ENCODE results near the gene GMPPA. TPM values are rescaled to one million over a fixed set of nuclear protein-coding genes. Genes with fewer than 3 reads are reported as not detected.

The GMPPA gene
- total RNA-seq, 1 experiment from 2014 or later = 78.1 TPM

DNA sequence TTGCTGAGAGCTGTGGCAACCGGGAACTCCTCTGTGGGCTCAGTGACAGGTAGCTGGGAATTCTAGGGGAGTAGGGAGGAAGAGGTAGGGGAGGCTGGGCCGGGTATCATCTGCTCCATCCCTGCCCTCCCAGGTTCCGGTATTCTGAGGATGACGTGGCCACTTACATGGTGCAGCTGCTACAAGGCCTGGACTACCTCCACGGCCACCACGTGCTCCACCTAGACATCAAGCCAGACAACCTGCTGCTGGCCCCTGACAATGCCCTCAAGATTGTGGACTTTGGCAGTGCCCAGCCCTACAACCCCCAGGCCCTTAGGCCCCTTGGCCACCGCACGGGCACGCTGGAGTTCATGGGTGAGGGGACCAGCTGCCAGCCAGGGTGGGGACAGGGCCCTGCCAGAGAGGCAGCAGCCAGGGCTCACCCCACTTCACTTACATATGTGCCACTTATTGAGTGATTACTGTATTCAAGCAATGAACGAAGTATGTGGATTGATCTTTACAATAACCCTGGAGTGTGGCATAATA is 8.0 kb upstream of the GMPPA start:
- CTCF ChIA-PET = interaction anchor here (0.6 kb wide), 1 partner anchor 19 kb away, joined by 3 read pairs; no protein-coding TSS in a partner anchor
- H3K9me3 ChIP-seq (ENCODE audit: low read length) = no peaks in the 10 kb centered on the region
- no peaks in the 10 kb centered on the region for H3F3A ChIP-seq (ENCODE audit: low read length, unreplicated experiment)
- ATAC-seq (no peak), DNase-seq (no peak)
- intact Hi-C loops (cut with micrococcal nuclease) = no loop called here
- POLR2A ChIA-PET (ENCODE audit: unreplicated experiment) = no interaction called here
- H3K4me1 ChIP-seq (ENCODE audit: insufficient read depth, low read length) = no peaks in the 10 kb centered on the region
- TF ChIP-seq EZH2 (IDR thresholded peaks at IDR 0.05; ENCODE audit: low read length, unreplicated experiment) (no peak), EZH2phosphoT487 (IDR thresholded peaks at IDR 0.05; ENCODE audit: borderline replicate concordance, low read length) (no peak)
- TF ChIP-seq, protein P1, sequence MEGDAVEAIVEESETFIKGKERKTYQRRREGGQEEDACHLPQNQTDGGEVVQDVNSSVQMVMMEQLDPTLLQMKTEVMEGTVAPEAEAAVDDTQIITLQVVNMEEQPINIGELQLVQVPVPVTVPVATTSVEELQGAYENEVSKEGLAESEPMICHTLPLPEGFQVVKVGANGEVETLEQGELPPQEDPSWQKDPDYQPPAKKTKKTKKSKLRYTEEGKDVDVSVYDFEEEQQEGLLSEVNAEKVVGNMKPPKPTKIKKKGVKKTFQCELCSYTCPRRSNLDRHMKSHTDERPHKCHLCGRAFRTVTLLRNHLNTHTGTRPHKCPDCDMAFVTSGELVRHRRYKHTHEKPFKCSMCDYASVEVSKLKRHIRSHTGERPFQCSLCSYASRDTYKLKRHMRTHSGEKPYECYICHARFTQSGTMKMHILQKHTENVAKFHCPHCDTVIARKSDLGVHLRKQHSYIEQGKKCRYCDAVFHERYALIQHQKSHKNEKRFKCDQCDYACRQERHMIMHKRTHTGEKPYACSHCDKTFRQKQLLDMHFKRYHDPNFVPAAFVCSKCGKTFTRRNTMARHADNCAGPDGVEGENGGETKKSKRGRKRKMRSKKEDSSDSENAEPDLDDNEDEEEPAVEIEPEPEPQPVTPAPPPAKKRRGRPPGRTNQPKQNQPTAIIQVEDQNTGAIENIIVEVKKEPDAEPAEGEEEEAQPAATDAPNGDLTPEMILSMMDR (conservative IDR thresholded peaks at IDR 0.05; ENCODE audit: low read depth, low read length) = no peak
- H3K27ac ChIP-seq (ENCODE audit: low read length) = no peak overlapping the region
- H3K27me3 ChIP-seq (ENCODE audit: low read length) = no peaks in the 10 kb centered on the region
- H2AFZ ChIP-seq (ENCODE audit: low read length) = no peak overlapping the region
- no peaks in the 10 kb centered on the region for H4K20me1 ChIP-seq (ENCODE audit: low read length)
- BruUV-seq (replicated peaks) = no TSS peak
- no peak overlapping the region for H3K4me2 ChIP-seq (ENCODE audit: low read length)
- H3K4me3 ChIP-seq (ENCODE audit: low read length) = no peak overlapping the region
- H3K36me3 ChIP-seq (ENCODE audit: low read depth, low read length) = no peaks in the 10 kb centered on the region
- no peaks in the 10 kb centered on the region for H3K9me2 ChIP-seq (replicated peaks; ENCODE audit: low read length)
- no peak overlapping the region for H3K9ac ChIP-seq (ENCODE audit: low read length)
- H3K79me2 ChIP-seq (ENCODE audit: low read length) = no peaks in the 10 kb centered on the region

- Histone ChIP-seq H3K36me3 (ENCODE audit: low read depth, low read length) (no peaks in the 10 kb centered on the region), H3F3A (ENCODE audit: low read length, unreplicated experiment) (no peaks in the 10 kb centered on the region), H3K4me1 (ENCODE audit: insufficient read depth, low read length) (no peaks in the 10 kb centered on the region), H3K4me2 (ENCODE audit: low read length) (no peak overlapping the region), H2AFZ (ENCODE audit: low read length) (no peak overlapping the region), H3K79me2 (ENCODE audit: low read length) (no peaks in the 10 kb centered on the region), H3K9me2 (replicated peaks; ENCODE audit: low read length) (no peaks in the 10 kb centered on the region), H3K27ac (ENCODE audit: low read length) (no peak overlapping the region), H4K20me1 (ENCODE audit: low read length) (no peaks in the 10 kb centered on the region), H3K9me3 (ENCODE audit: low read length) (no peaks in the 10 kb centered on the region), H3K27me3 (ENCODE audit: low read length) (no peaks in the 10 kb centered on the region), H3K4me3 (ENCODE audit: low read length) (no peak overlapping the region), H3K9ac (ENCODE audit: low read length) (no peak overlapping the region)
- intact Hi-C loops (cut with micrococcal nuclease) = no loop called here
- no TSS peak for BruUV-seq (replicated peaks)
- TF ChIP-seq EZH2phosphoT487 (IDR thresholded peaks at IDR 0.05; ENCODE audit: borderline replicate concordance, low read length) = no peak
- DNase-seq (no peak), ATAC-seq (no peak)
- CTCF ChIA-PET = interaction anchor here (0.6 kb wide), 1 partner anchor 18 kb away, joined by 3 read pairs; no protein-coding TSS in a partner anchor
- POLR2A ChIA-PET (ENCODE audit: unreplicated experiment) = no interaction called here
These were observed 7.3 kb upstream of the GMPPA start for GRCh38 chr2:219491278-219491963.

DNA sequence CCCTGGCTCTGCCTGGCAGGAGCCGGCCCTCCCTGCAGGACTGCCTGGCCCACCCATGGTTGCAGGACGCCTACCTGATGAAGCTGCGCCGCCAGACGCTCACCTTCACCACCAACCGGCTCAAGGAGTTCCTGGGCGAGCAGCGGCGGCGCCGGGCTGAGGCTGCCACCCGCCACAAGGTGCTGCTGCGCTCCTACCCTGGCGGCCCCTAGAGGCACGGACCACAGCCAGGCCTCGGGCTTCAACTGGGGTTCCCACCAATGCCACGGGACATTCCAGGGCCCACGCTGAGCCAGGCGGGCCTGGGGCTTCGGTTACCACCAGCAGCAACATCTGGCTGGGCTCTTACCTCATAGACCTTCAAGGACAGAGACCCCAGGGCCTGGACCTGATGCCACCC is 6.1 kb upstream of the GMPPA start:
- TF ChIP-seq EZH2 (IDR thresholded peaks at IDR 0.05; ENCODE audit: low read length, unreplicated experiment) (no peak), EZH2phosphoT487 (IDR thresholded peaks at IDR 0.05; ENCODE audit: borderline replicate concordance, low read length) (no peak)
- TF ChIP-seq, protein P1 (conservative IDR thresholded peaks at IDR 0.05; ENCODE audit: low read depth, low read length) = no peak
- no peak overlapping the region for H3K9ac ChIP-seq (ENCODE audit: low read length)
- ChIA-PET CTCF (no interaction called here), POLR2A (ENCODE audit: unreplicated experiment) (no interaction called here)
- no peak overlapping the region for H2AFZ ChIP-seq (ENCODE audit: low read length)
- no peaks in the 10 kb centered on the region for H3K9me3 ChIP-seq (ENCODE audit: low read length)
- no peaks in the 10 kb centered on the region for H3K9me2 ChIP-seq (replicated peaks; ENCODE audit: low read length)
- intact Hi-C loops (cut with micrococcal nuclease) = no loop called here
- ATAC-seq (no peak), DNase-seq (no peak)
- no peaks in the 10 kb centered on the region for H3K36me3 ChIP-seq (ENCODE audit: low read depth, low read length)
- H3K4me2 ChIP-seq (ENCODE audit: low read length) = no peak overlapping the region
- H3F3A ChIP-seq (ENCODE audit: low read length, unreplicated experiment) = no peaks in the 10 kb centered on the region
- no peaks in the 10 kb centered on the region for H3K27me3 ChIP-seq (ENCODE audit: low read length)
- peaks cover 5% of the 10 kb centered on the region; the same call in 1 of the 2 replicates for H3K4me1 ChIP-seq (ENCODE audit: insufficient read depth, low read length)
- no peak overlapping the region for H3K4me3 ChIP-seq (ENCODE audit: low read length)
- H4K20me1 ChIP-seq (ENCODE audit: low read length) = no peaks in the 10 kb centered on the region
- no peak overlapping the region for H3K27ac ChIP-seq (ENCODE audit: low read length)
- H3K79me2 ChIP-seq (ENCODE audit: low read length) = no peaks in the 10 kb centered on the region
- no TSS peak for BruUV-seq (replicated peaks)

All from PC-3 (cell line).